Gastroesophageal sphincter (tissue), 4 donors: ENCODE results near the gene ELF1. TPM values are rescaled to one million over a fixed set of nuclear protein-coding genes. Genes with fewer than 3 reads are reported as not detected.

Experiments
- ATAC-seq: fragments of 150-250 bp; one replicate; pipeline ENCODE4 v1.9.1; 2016; ENCODE audit warnings: mild to moderate bottlenecking, moderate library complexity
- H3K27ac ChIP-seq, 4 donors: fragments of 200-600 bp; sonication (generic) in 3 of 4; 1 replicate in 3 of 4; 2 replicates in 1 of 4; pipeline ENCODE4 v1.5.1; 2016 to 2019
- H3K27me3 ChIP-seq: fragments of 200-600 bp; sonication (generic); one replicate; pipeline ENCODE4 v1.5.1; 2019
- H3K36me3 ChIP-seq, 2 donors: fragments of 200-600 bp; sonication (generic); one replicate each; pipeline ENCODE4 v1.5.1; 2019; ENCODE audit warnings: control low read depth in 1 of 2
- H3K4me1 ChIP-seq, 3 donors: fragments of 200-600 bp; sonication (generic); 1 replicate in 2 of 3; 2 replicates in 1 of 3; pipeline ENCODE4 v1.5.1; 2016 to 2019; ENCODE audit warnings: control low read depth in 2 of 3
- H3K4me3 ChIP-seq, 2 donors: fragments of 200-600 bp; sonication (generic); one replicate each; pipeline ENCODE4 v1.5.1; 2019; ENCODE audit warnings: mild to moderate bottlenecking in 1 of 2, moderate library complexity in 1 of 2
- H3K9me3 ChIP-seq, 3 donors: fragments of 200-600 bp; sonication (generic); one replicate each; pipeline ENCODE4 v1.5.1; 2017 to 2019; ENCODE audit warnings: control low read depth in 2 of 3
- CTCF ChIP-seq, 4 experiments: fragments of 200-600 bp in 2 of 4; fragments of 450-650 bp in 2 of 4; sonication (generic) in 1 of 4; IDR thresholded peaks; one replicate each; pipeline ENCODE4 v1.5.1; 2017 to 2019; ENCODE audit warnings: antibody characterized with exemption in 4 of 4, mild to moderate bottlenecking in 2 of 4, moderate library complexity in 2 of 4
- EP300 ChIP-seq: sonication (generic); formaldehyde crosslinking; IDR thresholded peaks from one replicate; pipeline ENCODE4 v1.6.1; 2017; ENCODE audit warnings: antibody characterized with exemption, mild to moderate bottlenecking
- POLR2A ChIP-seq, 2 donors: fragments of 450-650 bp; IDR thresholded peaks; one replicate each; pipeline ENCODE4 v1.6.1; 2017; ENCODE audit warnings: antibody characterized with exemption in 2 of 2, mild to moderate bottlenecking in 2 of 2, moderate library complexity in 1 of 2
- POLR2AphosphoS5 ChIP-seq: sonication (generic); formaldehyde crosslinking; IDR thresholded peaks from one replicate; pipeline ENCODE4 v1.6.1; 2017; ENCODE audit warnings: antibody characterized with exemption
- WGBS, 2 donors: methylation state at CpG; one replicate each; pipeline ENCODE4 v1.1.5; 2018; ENCODE audit warnings: low coverage in 1 of 2; 5-methylcytosine and 5-hydroxymethylcytosine counted together
- total RNA-seq, 4 donors: library from RNA; depleted of rRNA; stranded (reverse); fragments of >200 nt; gene quantifications; one replicate each; pipeline ENCODE4 v1.1.0, GENCODE V29; 2016

The ELF1 gene
- total RNA-seq, 4 donors from 2014 or later: 58.2 to 86.6 (median 69.3) TPM

DNA sequence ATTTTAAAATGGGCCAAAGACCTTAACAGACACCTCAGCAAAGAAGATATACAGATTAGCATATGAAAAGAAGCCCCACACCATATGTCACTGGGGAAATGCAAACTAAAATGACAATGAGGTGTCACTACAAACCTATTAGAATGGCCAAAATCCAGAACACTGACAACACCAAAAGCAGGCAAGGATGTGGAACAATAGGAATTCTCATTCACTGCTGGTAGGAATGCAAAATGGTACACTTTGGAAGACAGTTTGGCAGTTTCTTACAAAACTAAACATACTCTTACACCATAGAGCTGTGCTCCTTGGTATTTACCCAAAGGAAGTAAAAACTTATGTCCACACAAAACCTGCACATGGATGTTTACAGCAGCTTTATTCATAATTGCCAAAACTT is 23.1 kb downstream of the ELF1 start:
- H3K36me3 ChIP-seq: peaks cover 0 to 3% of the 10 kb centered on the region in 2 donors
- H3K4me1 ChIP-seq: peaks cover 0 to 22% (median 3%) of the 10 kb centered on the region in 3 donors
- no peak overlapping the region for H3K27ac ChIP-seq
- no peaks in the 10 kb centered on the region for H3K9me3 ChIP-seq
- TF ChIP-seq POLR2AphosphoS5 (no peak), CTCF (IDR thresholded peaks at IDR 0.05) (no peak), POLR2A (IDR thresholded peaks at IDR 0.05) (no peak), EP300 (no peak)
- ATAC-seq: no peak
- H3K4me3 ChIP-seq: no peak overlapping the region
- no peaks in the 10 kb centered on the region for H3K27me3 ChIP-seq

GRCh38 chr13:40994581-40995230 is 24.4 kb downstream of the ELF1 start:
- TF ChIP-seq EP300 (no peak), POLR2AphosphoS5 (no peak), CTCF (IDR thresholded peaks at IDR 0.05) (no peak), POLR2A (IDR thresholded peaks at IDR 0.05) (no peak)
- no peak for ATAC-seq
- Histone ChIP-seq H3K36me3 (peaks cover 0 to 3% of the 10 kb centered on the region in 2 donors), H3K4me1 (peaks cover 0 to 22% (median 3%) of the 10 kb centered on the region in 3 donors), H3K27me3 (no peaks in the 10 kb centered on the region), H3K4me3 (no peak overlapping the region), H3K27ac (no peak overlapping the region), H3K9me3 (no peaks in the 10 kb centered on the region)
- 72 to 80% methylated on average over 5 to 6 of the region's 6 CpGs for WGBS, 2 donors

- Histone ChIP-seq H3K4me1 (peaks cover 0 to 22% (median 3%) of the 10 kb centered on the region in 3 donors), H3K36me3 (peaks cover 0 to 3% of the 10 kb centered on the region in 2 donors), H3K9me3 (no peaks in the 10 kb centered on the region), H3K27me3 (no peaks in the 10 kb centered on the region), H3K27ac (no peak overlapping the region), H3K4me3 (no peak overlapping the region)
- ATAC-seq: no peak
- TF ChIP-seq POLR2A (IDR thresholded peaks at IDR 0.05): no peak
- no peak for TF ChIP-seq POLR2AphosphoS5
- TF ChIP-seq EP300: no peak
- no peak for TF ChIP-seq CTCF (IDR thresholded peaks at IDR 0.05)
Observed at GRCh38 chr13:40993987-40994386, 25.1 kb downstream of the ELF1 start.

DNA sequence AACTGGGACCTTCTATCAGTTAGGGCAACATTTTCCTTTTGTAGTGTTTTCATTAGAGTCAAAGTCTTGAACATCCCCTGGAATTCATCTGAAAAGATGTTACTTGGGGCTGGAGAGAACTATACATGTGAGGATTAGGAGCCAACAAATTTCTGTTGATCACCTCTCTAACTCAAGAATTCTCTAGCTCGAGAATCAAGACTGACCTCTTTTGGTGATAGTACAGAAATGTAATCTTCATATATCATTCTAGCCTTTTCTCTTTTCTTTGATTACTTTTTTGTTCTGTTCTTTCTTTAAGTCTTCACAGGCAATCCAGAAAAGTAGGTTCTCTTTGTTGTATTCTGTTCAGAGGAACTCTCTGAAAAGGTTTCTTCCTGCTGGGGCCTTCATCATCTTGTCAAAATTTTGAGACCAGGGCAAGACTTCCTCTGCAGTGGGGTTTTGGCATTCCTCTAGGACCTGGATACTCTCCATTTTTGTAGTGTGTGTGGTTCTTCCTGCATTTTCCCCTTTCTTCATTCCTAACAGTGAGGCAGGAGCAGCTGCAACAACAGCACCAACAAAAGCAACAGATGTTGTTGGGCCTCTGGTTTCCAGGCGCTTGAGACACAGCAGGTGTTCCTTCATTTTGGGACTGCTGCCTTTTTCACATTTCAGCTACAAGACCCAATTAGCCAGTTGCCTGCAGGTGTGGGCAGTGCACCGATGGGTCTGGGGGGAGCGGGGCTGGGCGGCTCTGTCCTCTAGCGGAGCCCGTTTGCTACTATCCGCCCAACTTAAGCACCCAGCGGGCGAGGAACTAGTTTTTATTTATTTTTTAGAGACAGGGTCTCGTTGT is 26.2 kb downstream of the ELF1 start:
- no peaks in the 10 kb centered on the region for H3K27me3 ChIP-seq
- no peak for ATAC-seq

More for the DNA sequence above, 26.2 kb downstream of the ELF1 start:
- WGBS, 2 donors: 60 to 67% methylated on average over 5 of the region's 11 CpGs
- H3K4me3 ChIP-seq: no peak overlapping the region
- H3K36me3 ChIP-seq: peaks cover 0 to 3% of the 10 kb centered on the region in 2 donors
- TF ChIP-seq CTCF (IDR thresholded peaks at IDR 0.05) (no peak), POLR2AphosphoS5 (no peak), EP300 (no peak), POLR2A (IDR thresholded peaks at IDR 0.05) (no peak)
- no peaks in the 10 kb centered on the region for H3K9me3 ChIP-seq
- H3K27ac ChIP-seq: no peak overlapping the region
- peaks cover under 1 to 27% (median 3%) of the 10 kb centered on the region in 3 donors for H3K4me1 ChIP-seq
